ENCODE results near the gene PITPNB.

Gene PITPNB

DNA sequence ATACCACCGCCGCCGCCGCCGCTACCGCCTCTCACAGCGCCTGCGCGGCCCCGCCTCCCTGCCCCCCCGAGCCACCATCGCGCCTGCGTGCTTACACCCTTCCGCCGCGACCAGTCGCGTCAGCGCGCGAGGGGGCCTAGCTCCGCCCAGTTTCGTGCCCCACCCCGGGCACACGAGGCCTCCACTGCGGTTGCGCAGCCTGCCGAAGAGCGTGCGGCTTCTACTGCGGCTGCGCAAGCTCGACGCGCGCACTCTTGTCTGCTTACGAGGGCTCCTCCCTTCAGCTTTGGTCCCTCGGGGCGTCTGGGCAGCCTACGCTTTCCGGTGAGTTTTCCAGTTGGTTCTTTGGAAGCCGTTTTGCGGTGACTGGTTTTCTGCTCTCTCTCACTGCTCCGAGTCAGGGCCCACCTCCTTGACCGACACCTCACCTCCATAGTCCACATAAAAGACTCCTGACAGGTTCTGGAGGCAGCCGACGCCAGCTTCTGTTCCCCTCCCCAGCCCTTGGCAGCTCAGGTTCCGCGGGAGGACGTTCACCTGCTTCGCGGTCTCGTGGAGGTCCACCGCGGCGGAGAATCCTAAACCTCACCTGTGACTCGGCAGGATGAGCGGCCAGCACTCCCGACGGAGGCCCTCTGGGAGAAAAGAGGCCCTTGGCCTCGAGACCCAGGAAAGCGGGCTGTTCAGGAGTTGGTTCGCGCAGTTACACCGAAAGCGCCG lies at the start of gene PITPNB:
PITPNB (minus strand) TSS at position 35 of the 720 bp plus-strand sequence. CDS start 65 bp downstream, outside the sequence.
- peak; percentile 97 to 100 for DNase-seq (ENCODE audit: low read depth in 2 of 2)

DNA sequence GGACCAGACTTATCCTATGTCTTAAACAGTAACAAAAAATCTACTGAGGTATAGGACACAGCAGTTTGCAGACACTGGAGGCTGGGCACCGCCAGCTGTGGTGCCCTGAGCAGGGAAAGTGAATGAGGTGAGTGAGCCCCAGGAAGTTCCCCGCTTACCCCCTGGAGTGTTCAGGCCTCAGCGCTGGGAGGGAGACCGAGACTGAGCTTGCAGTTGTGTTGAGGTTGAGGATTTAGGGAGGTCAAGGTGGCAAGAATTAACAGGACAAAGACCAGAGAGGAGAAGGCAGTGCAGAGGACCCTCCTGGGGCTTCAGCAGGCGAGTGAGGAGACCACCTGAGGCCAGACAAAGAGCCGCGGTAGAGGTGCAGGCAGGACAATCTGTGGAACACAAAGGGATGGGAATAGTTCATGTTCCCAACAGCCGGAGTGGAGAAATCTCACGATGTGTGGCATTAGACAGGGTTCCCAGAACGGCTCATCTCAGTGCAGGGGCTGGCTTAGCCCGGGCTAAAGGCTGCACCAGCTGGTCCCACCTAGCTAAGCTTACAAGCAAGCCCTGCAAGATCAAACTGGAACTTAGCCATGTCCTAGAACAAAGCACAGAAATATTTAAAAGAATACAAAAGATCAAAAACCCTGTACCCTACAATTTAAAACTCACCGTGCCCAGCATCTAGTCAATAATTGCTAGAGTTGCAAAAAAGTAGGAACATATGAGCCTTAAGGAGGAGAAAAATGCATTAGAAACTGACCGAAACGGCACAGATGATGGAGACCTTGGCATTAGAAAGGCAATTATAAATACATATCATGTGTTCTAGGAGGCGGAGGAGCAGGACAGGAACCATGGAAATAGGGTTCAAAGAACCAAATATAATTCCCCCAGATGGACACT lies 47.4 kb upstream of the PITPNB start:
- no peak for DNase-seq (ENCODE audit: low read depth in 2 of 2)

GRCh38 chr22:27962268-27963044 lies 43.4 kb upstream of the PITPNB start:
- no peak for DNase-seq (ENCODE audit: low read depth in 2 of 2)

DNA sequence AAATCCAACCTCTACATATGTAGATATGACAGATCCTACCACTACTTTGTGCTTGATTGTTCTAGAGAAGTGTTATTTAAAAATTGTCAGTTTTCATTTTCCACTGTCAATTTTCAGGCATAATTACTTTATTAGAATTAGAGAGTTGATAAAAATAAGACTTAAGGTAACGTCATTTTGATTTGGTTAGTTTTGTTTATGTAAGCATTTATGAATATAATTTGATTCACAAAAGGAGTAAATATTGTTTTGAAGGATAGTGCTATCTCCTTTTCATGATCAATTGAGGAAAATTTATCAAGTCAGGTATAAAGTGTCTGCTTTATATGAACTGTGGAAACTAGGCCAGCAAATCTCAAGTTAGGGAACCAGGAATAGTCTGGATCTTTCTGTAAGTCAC lies 42.6 kb upstream of the PITPNB start:
- no peak for DNase-seq (ENCODE audit: low read depth in 2 of 2)

DNA sequence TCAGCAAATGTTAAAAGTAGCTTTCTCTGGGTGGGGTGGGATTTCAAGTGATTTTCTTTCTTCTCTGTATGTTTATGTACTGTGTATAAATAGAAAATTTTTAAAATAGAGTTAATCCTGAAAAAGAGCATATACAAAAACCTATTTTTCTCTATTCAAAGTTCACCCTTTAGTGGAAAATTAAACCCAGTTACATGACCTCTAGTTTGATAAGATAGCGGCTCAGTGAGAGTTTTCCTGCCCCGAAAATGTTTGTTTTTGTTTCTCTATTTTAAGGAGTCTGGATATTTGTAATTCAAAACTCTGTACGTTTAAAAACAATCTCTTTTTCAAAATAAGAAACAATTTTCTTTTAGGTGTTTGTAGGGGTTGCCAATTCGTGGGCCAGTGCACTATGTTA lies 42.1 kb upstream of the PITPNB start:
- no peak for DNase-seq (ENCODE audit: low read depth in 2 of 2)

GRCh38 chr22:27959335-27960090 lies 40.5 kb upstream of the PITPNB start:
- no peak for DNase-seq (ENCODE audit: low read depth in 2 of 2)

DNA sequence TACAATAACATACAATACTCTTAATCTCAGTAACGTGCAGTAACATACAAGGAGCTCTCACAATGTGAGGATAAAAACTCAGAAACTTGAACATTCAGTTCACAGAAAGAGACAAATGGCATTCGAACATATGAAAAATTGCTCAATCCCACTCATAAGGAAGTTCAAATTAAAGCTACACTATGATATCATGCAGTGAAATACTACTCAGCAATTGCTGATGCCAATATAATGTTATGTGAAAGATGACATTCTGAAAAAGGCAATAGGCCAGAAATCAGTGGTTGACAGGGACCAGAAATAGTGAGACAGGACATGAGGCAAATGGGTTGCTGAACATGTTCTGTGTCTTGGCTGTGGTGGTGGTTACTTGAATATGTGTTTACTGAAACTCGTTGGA lies 33.7 kb upstream of the PITPNB start:
- no peak for DNase-seq (ENCODE audit: low read depth in 2 of 2)

GRCh38 chr22:27952091-27952490 lies 33.0 kb upstream of the PITPNB start:
- no peak for DNase-seq (ENCODE audit: low read depth in 2 of 2)

DNA sequence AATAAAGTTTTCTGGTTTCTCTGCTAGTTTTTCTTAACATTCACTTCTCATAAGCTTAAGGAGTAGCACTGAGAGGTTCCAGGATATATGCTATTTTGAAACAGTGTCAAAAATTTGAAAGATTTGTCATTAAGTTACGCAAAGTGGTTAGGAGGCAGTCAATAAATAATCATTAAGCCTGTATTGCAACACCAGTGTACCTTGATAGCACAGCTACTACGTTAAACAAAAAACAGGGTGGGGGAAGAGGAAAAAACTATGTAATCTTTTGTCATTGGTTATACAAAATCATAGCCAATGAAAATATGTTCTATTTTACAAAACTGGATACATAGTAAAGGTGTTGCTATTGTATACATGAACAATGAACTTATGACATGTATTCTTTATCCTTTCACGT lies 30.4 kb upstream of the PITPNB start:
- DNase-seq (ENCODE audit: low read depth in 2 of 2): no peak

- no peak for DNase-seq (ENCODE audit: low read depth in 2 of 2)
Measured at GRCh38 chr22:27948569-27948968, 29.5 kb upstream of the PITPNB start.

- no peak for DNase-seq (ENCODE audit: low read depth in 2 of 2)
Measured at GRCh38 chr22:27947448-27947847, 28.4 kb upstream of the PITPNB start.

DNA sequence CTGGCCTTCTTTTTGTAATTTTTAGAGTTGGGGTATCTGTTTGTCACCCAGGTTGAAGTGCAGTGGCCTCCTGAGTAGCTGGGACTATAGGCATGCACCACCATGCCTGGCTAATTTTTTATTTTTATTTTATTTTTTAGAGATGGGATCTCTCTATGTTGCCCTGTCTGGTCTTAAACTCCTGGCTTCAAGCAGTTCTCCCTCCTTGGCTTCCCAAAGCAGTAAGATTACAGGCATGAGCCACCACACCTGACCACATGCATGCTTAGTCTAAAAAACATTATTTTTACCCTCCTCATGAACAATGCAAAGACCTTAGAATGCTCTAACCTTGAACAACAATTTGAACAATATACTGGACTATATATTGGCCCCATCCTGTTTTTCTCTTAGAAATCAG lies 22.1 kb upstream of the PITPNB start:
- DNase-seq (ENCODE audit: low read depth in 2 of 2): no peak

DNA sequence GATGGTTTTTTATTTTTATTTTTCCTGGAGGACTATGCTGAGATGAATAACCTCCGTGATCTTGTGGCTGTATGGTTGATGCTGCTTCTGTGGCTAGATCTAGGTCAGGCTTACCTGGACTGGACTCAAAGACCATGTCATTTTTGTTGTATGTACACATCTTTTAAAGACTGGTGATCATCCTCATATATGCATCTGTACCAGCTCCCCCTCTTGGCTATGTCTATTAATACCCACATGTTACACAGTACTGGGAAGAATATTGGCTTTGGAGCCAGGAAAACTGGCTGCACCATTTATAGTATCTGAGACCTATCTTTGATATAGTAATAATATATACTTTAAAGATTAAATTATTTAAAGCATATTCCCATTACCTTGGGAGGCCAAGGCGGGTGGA lies 18.4 kb upstream of the PITPNB start:
- no peak for DNase-seq (ENCODE audit: low read depth in 2 of 2)

GRCh38 chr22:27935897-27936296 lies 16.8 kb upstream of the PITPNB start:
- no peak for DNase-seq (ENCODE audit: low read depth in 2 of 2)

DNA sequence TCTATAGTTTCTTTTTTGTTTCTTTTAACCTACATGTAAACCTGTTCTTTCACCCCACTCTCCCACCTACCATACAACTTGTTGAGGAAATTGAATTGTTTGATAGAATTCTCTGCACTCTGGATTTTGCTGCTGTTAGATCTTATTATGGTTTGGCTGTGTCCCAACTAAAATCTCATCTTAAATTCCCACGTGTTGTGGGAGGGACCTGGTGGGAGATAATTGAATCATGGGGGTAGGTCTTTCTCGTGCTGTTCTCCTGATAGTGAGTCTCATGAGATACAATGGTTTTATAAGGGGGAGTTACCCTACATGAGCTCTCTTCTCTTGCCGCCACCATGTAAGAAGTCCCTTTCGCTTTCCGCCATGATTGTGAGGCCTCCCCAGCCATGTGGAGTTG lies 15.0 kb upstream of the PITPNB start:
- DNase-seq (ENCODE audit: low read depth in 2 of 2): no peak

- DNase-seq (ENCODE audit: low read depth in 2 of 2): no peak
Measured at GRCh38 chr22:27933186-27933983, 14.3 kb upstream of the PITPNB start.

DNA sequence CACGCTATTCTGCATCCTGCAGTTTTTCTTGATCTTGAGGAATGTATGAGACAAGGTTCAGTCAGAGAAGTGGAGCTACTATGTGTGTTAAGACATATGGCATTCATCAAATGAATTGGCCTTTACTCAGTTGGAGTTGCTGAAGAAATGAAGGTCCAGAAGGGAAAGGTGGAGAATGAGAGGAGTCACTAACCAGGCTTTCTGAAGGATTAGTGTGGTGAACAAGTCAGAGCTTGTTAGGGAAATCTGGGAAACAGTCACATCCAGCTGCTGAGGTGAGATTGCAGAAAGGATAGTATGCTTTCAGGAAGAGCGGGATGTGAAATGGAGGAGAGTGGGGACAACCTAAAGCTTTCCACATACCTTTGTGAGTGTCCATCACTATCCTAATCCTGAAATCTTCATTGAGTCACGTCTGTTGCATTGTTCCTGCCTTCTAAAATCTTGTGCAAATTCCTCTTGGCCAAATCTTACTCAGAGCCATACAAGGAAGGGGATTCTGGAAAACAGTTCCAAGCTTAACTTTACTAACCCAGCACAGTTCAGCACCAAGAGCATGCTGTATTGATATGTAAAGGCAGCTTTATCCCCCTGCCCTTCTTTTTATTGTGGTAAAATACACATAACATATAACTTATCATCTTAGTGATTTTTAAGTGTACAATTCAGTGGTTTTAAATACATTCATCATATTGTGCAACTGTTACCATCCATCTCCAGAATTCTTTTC lies 11.4 kb upstream of the PITPNB start:
- DNase-seq (ENCODE audit: low read depth in 2 of 2): no peak

- no peak for DNase-seq (ENCODE audit: low read depth in 2 of 2)
Measured at GRCh38 chr22:27927608-27928007, 8.6 kb upstream of the PITPNB start.

DNA sequence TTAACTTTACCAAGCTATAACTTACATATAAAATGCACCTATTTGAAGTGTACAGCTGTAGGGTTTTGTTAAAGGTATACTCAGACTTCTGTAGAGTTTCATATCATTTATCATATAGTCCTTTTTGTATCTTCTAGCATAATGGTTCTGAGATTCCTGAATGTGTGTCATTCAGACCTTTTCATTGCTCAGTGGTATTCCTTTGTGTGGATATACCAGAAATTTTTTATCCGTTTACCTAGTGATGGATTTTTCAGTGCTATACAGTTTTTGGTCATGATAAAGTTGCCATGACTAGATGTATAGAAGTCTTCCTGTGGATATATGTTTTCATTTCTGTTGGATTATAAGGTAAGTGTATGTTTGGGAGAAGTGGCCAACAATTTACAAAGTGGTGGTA lies 6.3 kb upstream of the PITPNB start:
- DNase-seq (ENCODE audit: low read depth in 2 of 2): no peak
